Measurements from ENCODE around the gene HBEGF.

HBEGF gene

DNA sequence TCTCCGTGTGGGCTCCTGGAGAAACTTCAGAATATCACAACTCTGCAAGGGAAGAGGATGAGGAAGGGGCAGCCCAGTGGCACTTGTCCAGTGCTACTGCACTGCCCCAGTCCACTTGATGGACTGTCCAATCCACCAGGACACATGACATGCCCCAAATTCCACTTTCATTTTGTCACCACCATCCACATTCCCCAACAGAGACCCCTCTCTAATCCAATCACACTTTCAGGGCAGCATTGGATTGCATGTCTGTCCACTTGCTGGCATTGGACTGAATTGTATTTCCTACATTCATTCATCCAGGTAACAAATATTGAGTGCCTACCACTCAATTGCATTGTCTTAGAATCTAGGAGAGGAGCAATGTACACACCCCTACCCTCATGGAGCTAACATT, 14.8 kb downstream of the HBEGF start:
- no peak for DNase-seq

DNA sequence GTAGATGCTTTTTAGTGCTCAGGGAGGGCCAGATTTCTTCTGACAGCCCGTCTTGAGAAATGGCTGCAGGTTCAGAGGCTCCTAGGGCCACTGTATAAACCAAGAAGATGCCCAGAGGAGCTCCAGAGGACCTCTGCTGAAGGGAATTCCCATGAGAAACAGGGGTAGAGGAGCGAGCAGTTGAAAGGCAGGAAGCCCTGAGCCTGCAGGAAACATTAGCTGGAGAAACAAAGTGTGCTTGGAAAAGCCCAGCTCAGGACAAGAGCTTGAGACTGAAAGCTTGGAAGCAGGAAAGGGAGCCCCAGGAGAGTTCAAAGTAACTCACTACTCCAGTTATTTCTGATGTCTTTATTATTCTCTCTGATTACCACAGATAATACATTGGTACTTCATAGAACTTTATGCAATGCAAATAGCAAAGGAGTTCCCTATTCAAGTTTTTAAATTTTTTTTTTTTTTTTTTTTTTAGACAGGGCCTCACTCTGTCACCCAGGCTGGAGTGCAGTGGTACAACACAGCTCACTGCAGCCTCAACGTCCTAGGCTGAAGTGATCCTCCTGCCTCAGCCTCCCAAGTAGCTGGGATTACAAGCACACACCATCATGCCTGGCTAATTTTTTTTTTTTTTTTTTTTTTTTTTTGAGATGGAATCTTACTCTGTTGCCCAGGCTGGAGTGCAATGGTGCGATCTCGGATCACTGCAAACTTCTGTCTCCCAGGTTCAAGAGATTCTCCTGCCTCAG, 16.5 kb downstream of the HBEGF start:
- DNase-seq: no peak

DNA sequence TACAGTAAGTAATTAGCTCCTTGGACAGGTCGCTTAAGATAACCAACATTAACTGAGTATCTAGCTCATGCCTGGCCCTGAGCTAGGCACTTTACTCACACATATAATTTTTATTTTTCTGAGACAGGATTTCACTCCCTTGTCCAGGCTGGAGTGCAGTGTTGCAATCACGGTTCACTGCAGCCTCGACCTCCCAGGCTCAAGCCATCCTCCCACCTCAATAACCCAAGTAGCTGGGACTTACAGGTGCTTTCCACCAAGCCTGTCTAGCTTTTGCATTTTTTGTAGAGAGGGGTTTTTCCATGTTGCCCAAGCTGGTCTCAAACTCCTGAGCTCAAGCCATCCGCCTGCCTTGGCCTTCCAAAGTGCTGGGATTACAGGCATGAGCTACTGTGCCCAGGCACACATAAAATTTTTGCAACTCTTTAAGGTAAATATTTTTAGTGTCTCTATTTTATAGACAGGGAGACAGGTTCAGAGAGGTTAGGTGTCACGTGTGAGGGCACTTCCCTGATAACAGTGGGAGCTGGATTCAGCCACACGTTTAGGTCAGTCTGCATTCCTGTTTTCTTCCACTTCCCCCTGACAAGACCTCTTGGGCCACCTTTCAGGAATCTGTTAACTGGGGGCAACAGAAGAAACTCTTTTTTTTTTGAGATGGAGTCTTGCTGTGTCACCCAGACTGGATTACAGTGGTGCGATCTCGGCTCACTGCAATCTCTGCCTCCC, 18.2 kb downstream of the HBEGF start:
- no peak for DNase-seq

DNA sequence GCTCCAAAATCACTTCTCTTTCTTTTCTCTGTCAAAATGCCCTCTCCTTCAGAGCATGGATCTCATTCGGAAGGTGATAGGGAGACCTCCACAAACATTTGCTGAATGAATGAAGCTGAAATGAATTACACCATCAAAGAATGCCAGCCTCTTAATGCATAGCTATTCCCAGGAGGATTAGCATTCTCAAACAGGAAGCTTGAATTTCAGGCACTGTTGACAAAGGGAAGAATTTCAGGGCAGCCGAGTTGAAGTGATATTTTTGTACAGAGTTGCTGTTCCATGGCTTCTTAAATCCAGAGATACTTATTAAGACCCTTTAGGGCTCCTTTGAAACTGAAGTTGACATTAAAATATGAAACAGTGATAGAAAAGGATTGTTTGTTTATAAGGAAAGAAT, 18.8 kb downstream of the HBEGF start:
- DNase-seq: peak; percentile 29

- DNase-seq: no peak
These were observed 20.9 kb downstream of the HBEGF start for GRCh38 chr5:140325486-140325885.

GRCh38 chr5:140324617-140325241, 21.7 kb downstream of the HBEGF start:
- DNase-seq: no peak

GRCh38 chr5:140324041-140324600, 22.3 kb downstream of the HBEGF start:
- DNase-seq: no peak

DNA sequence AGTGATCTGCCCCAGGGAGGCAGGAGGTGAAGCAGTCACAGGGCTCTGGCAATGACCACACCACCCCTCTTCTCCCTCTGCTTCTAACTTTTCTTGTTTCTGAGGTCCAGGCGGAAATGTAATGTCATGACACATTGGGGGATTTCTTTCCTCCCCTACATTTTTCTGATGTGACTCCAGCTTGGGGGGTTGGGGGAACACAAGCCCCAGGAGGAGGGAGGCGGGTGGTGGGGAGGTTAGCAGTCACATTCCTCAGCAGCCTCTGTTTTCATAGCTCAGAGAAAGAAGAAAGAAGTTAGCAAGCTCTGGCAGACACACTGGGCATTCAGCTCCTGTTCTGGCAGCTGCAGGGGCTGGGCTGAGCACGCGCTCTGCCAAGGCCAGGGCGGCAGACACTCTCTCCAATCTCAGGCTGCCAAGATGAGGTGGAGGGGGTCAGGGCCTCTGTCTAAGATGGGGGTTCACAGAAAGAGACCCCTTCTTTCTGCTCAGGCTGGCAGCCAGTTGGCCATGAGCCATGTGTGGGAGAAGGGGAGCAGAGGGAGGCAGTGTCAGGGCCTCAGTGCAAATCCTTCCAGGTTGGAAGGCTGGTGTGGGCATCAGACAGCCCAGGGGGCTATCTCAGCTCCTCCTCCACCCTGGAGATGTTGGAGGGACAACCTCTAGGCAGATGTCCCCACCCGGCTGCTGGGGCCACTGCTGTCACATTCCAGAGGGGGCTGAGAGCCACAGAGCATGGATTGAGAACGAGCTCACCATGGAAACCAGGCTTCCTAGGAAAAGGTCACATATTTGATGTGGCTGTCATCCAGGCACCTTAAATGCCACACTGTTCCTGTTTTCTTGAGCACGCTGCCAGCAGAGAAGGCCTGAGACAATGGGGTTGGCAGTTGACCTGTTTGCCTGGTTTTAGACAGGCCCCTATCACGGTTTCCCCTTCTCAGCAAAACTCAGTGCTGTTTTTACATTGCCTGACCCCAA, 23.4 kb downstream of the HBEGF start:
- no peak for DNase-seq

GRCh38 chr5:140321796-140322195, 24.6 kb downstream of the HBEGF start:
- no peak for DNase-seq

GRCh38 chr5:140319833-140320232, 26.6 kb downstream of the HBEGF start:
- DNase-seq: no peak

GRCh38 chr5:140318792-140319191, 27.6 kb downstream of the HBEGF start:
- DNase-seq: no peak

DNA sequence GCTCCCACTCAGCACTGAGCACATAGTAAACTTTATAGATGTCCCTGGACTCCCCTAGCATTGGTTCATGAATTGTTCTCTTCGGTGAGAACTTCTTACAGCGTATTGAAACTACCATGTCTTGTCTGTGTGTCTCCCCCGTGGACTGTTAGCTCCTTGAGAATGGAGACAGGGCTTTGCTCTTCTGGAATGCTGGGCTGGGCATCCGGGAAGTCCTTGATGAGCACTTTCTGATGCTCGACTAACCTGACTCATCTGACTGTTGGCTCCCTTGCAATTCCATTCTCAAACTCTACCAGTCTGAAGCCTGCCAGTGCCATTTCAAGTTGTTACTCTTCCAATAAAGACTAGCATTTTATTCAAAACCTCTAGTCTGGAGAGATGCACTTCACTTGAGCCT, 28.5 kb downstream of the HBEGF start:
- no peak for DNase-seq

- DNase-seq: no peak
These were observed 33.6 kb downstream of the HBEGF start for GRCh38 chr5:140312791-140313189.

GRCh38 chr5:140312067-140312790, 34.2 kb downstream of the HBEGF start:
- no peak for DNase-seq

GRCh38 chr5:140311011-140311467, 35.4 kb downstream of the HBEGF start:
- DNase-seq: no peak

GRCh38 chr5:140310434-140310833, 36.0 kb downstream of the HBEGF start:
- DNase-seq: no peak

- DNase-seq: no peak
These were observed 36.6 kb downstream of the HBEGF start for GRCh38 chr5:140309706-140310249.

DNA sequence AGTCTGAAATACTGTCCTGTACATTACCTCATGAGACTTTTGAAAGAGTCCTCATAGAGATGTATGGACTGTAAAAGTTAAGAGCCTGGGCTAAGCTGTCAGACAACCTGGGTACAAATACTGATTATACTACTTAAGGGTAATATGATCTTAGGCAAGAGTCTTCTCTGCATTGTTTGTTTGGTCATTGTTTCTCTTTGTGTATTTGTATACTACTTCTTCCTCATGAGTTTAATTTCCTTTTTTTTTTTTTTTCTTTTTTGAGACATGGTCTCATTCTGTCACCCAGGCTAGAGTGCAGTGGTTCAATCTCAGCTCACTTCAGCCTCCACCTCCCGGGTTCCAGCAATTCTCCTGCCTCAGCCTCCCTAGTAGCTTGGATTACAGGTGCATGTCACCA, 40.9 kb downstream of the HBEGF start:
- DNase-seq: no peak

DNA sequence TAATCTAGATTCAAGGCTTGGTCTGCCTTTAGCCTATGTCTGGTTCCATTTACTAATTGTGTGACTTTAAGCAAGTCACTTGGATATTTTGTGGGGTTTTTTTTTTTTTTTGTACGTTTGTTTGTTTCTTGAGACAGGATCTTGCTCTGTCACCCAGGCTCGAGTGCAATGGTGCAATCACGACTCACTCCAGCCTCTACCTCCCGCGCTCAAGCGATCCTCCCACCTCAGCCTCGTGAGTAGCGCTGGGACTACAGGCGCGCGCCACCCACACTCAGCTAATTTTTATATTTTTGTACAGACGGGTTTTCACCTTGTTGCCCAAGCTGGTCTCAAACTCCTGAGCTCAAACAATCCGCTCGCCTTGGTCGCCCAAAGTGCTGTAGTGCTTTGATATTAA, 42.4 kb downstream of the HBEGF start:
- DNase-seq: no peak

DNA sequence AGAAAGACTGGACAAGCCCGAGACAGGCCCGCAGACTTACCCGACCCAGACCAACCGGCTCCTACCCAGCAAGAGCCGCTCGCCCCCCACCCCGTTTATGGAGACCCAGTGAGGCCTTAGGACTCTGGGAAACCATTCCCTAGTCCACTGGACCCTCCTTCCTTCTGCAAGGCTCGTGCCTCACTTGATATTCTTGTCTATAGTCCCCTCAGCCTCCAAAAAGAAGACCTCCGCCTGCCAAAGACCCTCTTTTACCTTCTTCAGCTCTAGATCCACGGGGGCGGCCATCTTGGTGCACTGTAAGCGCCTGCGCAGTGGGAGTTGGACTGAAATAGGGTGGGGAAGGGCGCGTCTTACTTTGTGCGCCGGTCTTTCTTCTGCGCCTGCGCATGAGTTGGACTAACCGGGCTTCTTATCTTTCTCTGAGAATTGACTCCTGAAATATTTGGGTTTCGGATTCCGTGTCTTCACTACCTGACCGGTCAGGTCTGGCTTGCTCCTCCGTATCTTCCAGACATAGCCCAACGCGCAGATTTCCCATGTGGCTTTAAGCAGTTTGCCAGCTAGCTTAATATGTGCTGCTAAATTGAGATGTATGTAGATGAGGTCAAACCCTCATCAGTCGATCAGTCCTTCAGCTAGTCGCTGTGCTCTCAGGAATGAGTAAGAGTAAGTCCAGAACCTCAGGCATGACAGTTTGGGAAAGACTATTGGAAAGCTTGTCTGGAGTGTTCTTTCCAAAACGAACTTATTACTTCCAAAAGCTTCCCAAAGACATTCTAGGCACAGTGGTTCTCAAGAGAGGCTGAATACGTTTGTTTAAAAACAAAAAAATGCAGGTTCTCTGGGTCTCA, 43.4 kb downstream of the HBEGF start, which contains the start of gene PFDN1:
Gene PFDN1 (minus strand): TSS at position 316 of the 854 bp plus-strand sequence. CDS start 28 bp downstream, at position 288.
- DNase-seq: peak; percentile 80

Measured in NCI-H2171 (cell line).